ENCODE data around the gene CELF2.

The CELF2 gene

GRCh38 chr10:11377267-11377666 lies 359.6 kb downstream of the CELF2 start:
- no peak for DNase-seq (ENCODE audit: low read depth)

GRCh38 chr10:11378835-11379234 lies 361.2 kb downstream of the CELF2 start:
- DNase-seq (ENCODE audit: low read depth): no peak
- no peak overlapping the region for H3K4me3 ChIP-seq (ENCODE audit: low read depth, low read length)

More at GRCh38 chr10:11377267-11377666, 359.6 kb downstream of the CELF2 start:
- no peak overlapping the region for H3K4me3 ChIP-seq (ENCODE audit: low read depth, low read length)

- H3K4me3 ChIP-seq (ENCODE audit: low read depth, low read length): no peak overlapping the region
- DNase-seq (ENCODE audit: low read depth): no peak
These were observed 362.1 kb downstream of the CELF2 start for GRCh38 chr10:11379771-11380170.

- DNase-seq (ENCODE audit: low read depth): no peak
- no peak overlapping the region for H3K4me3 ChIP-seq (ENCODE audit: low read depth, low read length)
These were observed 363.4 kb downstream of the CELF2 start for GRCh38 chr10:11381023-11381422.

GRCh38 chr10:11381511-11381910 lies 363.8 kb downstream of the CELF2 start:
- DNase-seq (ENCODE audit: low read depth): no peak
- H3K4me3 ChIP-seq (ENCODE audit: low read depth, low read length): no peak overlapping the region

GRCh38 chr10:11382187-11382586 lies 364.5 kb downstream of the CELF2 start:
- no peak for DNase-seq (ENCODE audit: low read depth)
- H3K4me3 ChIP-seq (ENCODE audit: low read depth, low read length): no peak overlapping the region

- H3K4me3 ChIP-seq (ENCODE audit: low read depth, low read length): no peak overlapping the region
- no peak for DNase-seq (ENCODE audit: low read depth)
These were observed 368.4 kb downstream of the CELF2 start for GRCh38 chr10:11386044-11386443.

Data from skeletal muscle cell (primary cell).